HG03135 (cell line): ENCODE results near the gene DSEL.
A peak's percentile ranks its signal among the peaks of the same experiment; 100 is the strongest.

ENCODE experiments used
- ATAC-seq: cut with Tn5 transposase; IDR thresholded peaks from one replicate; pipeline ENCODE4 v1.9.1; 2021; ENCODE audit warnings: mild to moderate bottlenecking, moderate library complexity; ENCODE audit not compliant: unreplicated experiment

Gene DSEL

GRCh38 chr18:67516539-67517443 lies at the start of gene DSEL:
Gene DSEL (minus strand): TSS chr18:67516720. CDS start chr18:67514608, 2,112 bp downstream.
- ATAC-seq = peak; percentile 98

GRCh38 chr18:67553437-67553836 lies 36.9 kb upstream of the DSEL start:
- no peak for ATAC-seq

- no peak for ATAC-seq
These were observed 34.5 kb upstream of the DSEL start for GRCh38 chr18:67550872-67551520.

DNA sequence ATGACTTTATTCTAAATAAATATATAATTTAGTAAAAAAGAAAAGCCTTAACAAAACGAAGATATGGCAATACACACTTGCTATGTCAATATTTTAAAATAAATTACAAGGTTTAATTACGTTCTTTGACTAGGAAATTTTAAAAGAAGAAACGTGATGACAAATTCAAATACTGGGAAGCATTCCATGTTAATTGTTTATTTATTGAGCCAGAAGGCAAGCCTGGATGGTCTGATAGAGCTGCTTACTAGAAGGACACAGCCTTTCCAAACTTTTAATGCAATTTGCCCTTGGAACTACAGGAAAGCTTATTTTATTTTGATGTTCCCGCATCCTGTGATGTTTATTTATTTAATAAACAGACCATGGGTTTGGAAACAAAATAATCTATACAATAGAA lies 33.4 kb upstream of the DSEL start:
- ATAC-seq = no peak

DNA sequence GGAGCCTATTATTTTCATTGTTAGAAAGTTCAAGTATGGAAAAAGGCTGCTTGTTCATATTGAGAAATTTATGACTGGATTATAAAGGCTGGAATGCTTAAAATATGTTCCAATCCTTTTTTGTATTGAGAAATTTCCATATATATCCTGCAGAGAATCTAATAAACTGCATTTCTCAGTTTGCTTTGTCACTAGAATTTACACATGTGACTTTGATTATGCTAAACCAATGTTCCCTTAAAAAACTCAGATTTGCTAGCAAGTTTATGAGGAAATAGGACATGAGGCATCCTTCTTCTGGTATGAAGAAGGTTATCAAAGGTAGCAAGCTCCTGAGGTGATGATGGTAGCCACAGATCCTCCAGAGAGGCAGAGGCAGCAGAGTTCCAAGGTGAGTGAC lies 29.2 kb upstream of the DSEL start:
- ATAC-seq = no peak

- ATAC-seq = no peak
These were observed 24.0 kb upstream of the DSEL start for GRCh38 chr18:67540559-67540958.

DNA sequence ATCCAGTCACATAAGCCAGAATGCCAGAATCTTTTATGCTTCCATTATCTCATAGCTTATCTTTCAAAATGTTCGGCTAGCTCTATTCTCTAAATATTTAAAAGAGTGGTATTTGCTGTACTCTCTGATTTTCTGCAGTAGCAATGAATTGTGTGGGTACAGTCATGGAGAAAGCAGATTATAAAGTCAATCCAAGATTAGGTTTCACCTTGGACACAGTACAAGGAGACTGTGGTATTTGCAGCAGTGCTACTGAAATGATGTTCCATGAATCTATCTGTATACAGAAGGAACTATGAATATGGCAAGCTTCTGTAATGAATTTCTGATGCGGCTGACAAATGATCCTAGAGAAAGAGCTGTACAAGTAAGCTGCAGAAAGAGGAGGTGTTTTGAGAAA lies 15.4 kb upstream of the DSEL start:
- no peak for ATAC-seq

DNA sequence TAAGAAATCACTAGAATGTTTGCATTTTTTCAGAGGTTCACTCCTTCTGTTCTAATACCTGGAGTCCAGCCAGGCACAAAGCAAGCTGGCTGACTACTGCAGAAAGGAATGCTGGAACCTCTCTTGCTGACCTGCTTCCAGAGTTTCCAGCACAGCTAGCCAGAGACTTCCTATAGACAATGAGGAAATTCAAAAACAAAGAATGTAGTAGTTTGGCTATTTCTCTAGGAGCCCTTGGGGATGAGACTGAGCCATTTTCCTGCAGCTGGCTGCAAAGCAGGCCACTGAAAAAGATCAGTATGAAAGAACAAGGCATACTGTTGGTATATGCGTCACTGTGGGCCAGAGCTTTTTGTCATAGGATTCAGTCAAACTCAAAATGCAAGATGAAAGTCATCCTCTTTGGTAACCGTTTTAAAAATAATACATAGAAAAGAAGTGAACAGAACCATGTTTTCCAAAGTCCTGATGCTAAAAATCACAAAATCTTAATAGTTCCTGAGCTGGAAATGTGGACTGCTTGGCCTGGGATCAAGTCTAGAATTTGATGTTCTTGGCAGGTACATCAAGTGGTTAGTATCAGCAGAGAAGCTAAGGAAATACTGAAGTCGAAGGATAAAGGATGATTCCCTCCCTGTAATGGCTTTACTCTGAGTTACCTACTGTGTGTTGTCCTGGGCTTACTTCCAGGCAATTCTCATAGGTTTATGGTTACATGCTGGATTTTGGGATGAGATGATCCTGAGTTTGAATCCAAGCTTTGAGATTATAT lies 9.0 kb upstream of the DSEL start:
- ATAC-seq = no peak

GRCh38 chr18:67520351-67520921 lies 3.9 kb upstream of the DSEL start:
- ATAC-seq = no peak

GRCh38 chr18:67519592-67519991 lies 3.1 kb upstream of the DSEL start:
- no peak for ATAC-seq

DNA sequence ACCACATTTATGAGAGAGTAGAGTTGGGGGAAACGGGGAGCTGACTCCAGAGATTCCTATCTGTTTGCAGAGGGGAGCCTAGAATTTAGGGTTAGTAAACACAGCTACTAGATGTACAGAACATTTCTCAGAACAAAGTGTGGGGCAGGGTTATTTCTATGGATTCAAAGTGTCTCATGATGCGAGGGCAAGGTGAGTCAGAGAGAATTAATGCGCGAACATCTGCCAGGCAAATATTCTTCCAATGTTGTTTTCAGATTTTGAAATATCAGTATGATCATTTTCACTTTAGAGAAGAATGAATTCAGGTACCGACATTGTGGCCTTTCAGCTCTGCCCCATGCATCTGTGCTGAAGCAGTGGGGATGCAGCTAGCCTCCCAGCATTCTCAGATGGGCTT lies 2.0 kb upstream of the DSEL start:
- ATAC-seq = no peak

GRCh38 chr18:67517444-67517765 lies 885 bp upstream of the DSEL start:
- ATAC-seq = no peak

DNA sequence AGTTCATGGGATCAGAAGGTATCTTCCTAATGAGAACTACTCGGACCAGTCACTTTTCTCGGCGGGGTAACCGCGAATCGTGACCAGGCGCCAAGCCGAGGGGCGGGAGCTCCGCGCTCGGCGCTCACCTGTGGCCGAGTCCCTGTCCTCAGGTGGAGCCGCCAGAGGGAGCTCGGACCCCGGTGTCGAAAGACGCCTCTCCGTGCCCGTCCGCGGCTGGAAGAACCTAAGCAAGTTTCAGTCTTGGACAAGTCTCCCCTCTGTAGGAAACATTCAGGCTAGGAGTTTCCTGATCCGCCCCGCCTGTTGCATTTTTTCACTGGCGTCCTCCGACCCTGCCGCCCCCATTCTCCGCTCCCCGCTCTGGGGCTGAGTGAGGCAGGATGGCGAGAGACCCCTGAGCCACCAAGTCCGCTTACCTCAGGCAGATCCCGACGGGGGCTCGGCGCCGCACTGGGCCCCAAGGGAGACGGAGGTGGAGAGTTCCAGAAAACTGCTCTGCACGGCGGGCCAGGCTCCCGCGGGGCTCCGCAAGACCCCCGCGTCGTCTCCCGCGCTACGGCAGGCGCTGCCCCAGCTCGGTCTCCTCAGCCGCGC lies 480 bp downstream of the DSEL start:
- ATAC-seq = peak; percentile 31

- ATAC-seq = no peak
These were observed 1.5 kb downstream of the DSEL start for GRCh38 chr18:67514901-67515540.

DNA sequence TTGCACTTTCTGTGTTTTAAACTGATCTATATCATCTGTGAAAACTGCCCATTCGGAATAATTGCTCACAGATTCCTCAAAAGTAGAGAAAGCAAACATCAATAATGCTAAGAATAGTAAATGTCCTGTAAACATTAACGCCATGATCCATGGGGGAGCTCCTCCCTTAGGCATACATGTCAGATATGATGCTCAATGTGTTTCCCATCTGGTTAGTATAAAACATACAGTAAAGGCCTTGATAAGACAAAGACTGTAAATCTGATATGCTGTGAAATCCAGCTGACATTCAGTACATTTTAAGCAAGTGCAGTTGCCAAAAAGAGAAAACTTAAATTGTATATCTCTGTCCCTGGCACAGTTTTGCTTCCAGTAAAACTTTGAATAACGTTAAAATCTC lies 2.1 kb downstream of the DSEL start:
- ATAC-seq = no peak

GRCh38 chr18:67513280-67513679 lies 3.2 kb downstream of the DSEL start:
- ATAC-seq = no peak

DNA sequence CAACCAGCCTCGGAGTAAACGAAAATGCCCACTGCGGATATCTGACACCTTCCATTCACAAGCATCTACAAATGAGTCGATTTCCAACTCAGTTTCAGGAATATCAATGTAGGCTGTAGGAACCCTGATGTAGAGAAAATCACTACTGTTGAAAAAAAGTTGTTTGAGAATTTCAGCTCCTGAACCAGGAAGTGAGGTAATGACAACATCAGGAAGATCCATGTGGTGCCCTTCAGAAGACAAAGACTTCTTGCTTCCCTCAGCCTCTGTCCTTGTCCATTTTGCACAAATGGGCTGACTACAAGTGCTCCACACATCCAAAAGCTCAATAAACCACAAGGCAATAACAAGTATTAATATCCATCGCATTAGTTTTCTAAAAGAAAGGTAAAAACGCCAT lies 4.7 kb downstream of the DSEL start:
- ATAC-seq = no peak

DNA sequence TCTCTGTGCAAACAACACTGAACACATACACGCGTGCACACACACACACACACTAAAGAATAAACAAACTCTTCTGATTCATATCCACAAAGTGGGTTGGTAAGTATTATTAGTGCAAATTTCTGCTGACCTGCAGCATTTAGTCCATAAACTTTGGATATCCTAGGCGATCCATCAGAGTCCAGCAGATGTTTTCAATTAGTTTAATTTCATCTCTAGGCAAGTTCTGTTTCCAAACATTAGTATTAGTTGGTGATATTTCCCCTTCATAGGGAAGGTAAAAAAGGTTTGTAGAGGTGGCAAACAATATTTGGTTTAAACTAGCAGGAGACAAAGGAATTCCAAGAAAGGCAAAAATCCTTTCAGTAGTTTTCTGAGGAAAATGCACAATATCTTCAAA lies 5.7 kb downstream of the DSEL start:
- ATAC-seq = no peak

GRCh38 chr18:67509741-67510391 lies 6.7 kb downstream of the DSEL start:
- ATAC-seq = no peak

DNA sequence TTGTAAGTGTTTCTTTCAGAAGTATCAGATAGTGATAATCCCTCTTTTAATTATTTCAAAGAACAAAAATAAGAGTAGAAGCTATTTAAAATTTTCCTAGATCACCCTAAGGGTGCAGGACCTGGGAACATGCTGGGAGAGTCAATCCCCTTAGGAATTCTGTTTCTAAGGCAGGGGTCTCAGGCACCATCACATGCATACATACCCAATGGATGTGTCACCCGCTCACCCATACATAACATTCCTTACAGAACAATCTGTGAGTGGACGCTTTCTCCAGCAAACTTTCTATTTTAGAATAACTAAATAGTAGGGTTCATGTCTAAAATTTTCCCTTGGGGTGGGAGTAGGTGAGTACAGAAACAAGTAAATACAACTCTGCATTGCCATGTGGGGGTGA lies 8.4 kb downstream of the DSEL start:
- no peak for ATAC-seq
